DOHH2 (cell line): ENCODE data around the gene C9orf43.

Experiments
- H3F3A ChIP-seq: fragments of 200-600 bp; sonication (generic), shearing (Covaris generic); 2 replicates; pipeline ENCODE4 v1.6.0; 2016; ENCODE audit warnings: antibody characterized with exemption, mild to moderate bottlenecking; ENCODE audit not compliant: control insufficient read depth, insufficient read depth
- H3K27ac ChIP-seq: fragments of 200-600 bp; sonication (generic); 2 replicates; pipeline ENCODE4 v1.5.1; 2014; ENCODE audit warnings: low read depth, mild to moderate bottlenecking, low read length, moderate library complexity
- H3K27me3 ChIP-seq: fragments of 200-600 bp; sonication (generic); 2 replicates; pipeline ENCODE4 v1.6.1; 2014; ENCODE audit warnings: mild to moderate bottlenecking, low read length, mixed read lengths; ENCODE audit not compliant: control insufficient read depth
- H3K36me3 ChIP-seq: fragments of 200-600 bp; sonication (generic); 2 replicates; pipeline ENCODE4 v1.6.1; 2014; ENCODE audit warnings: mild to moderate bottlenecking, low read length, moderate library complexity, mixed read lengths; ENCODE audit not compliant: control insufficient read depth
- H3K4me1 ChIP-seq: fragments of 200-600 bp; sonication (generic); 2 replicates; pipeline ENCODE4 v1.6.1; 2014; ENCODE audit warnings: mild to moderate bottlenecking, low read length, mixed read lengths; ENCODE audit not compliant: control insufficient read depth
- H3K4me2 ChIP-seq: fragments of 200-600 bp; sonication (generic); 2 replicates; pipeline ENCODE4 v1.6.0; 2014; ENCODE audit warnings: mild to moderate bottlenecking, low read length, moderate library complexity
- H3K4me3 ChIP-seq: fragments of 200-600 bp; sonication (generic); 2 replicates; pipeline ENCODE4 v1.5.1; 2014; ENCODE audit warnings: mild to moderate bottlenecking, low read length, mixed read lengths
- H3K79me2 ChIP-seq: fragments of 200-600 bp; sonication (generic); 2 replicates; pipeline ENCODE4 v1.6.1; 2014; ENCODE audit warnings: mild to moderate bottlenecking, low read length, mixed read lengths; ENCODE audit not compliant: control insufficient read depth
- H3K9me2 ChIP-seq: fragments of 200-600 bp; sonication (generic); replicated peaks from 2 replicates; pipeline ENCODE4 v1.6.1; 2014; ENCODE audit warnings: mild to moderate bottlenecking, low read length, mixed read lengths; ENCODE audit not compliant: control insufficient read depth
- H3K9me3 ChIP-seq: fragments of 200-600 bp; sonication (generic); 2 replicates; pipeline ENCODE4 v1.6.1; 2014; ENCODE audit warnings: antibody characterized with exemption, low read length, mixed read lengths; ENCODE audit not compliant: control insufficient read depth, insufficient read depth
- H4K20me1 ChIP-seq: fragments of 200-600 bp; sonication (generic); 2 replicates; pipeline ENCODE4 v1.6.0; 2014; ENCODE audit warnings: low read depth, mild to moderate bottlenecking, antibody characterized with exemption, low read length, moderate library complexity; ENCODE audit not compliant: control insufficient read depth, insufficient read depth
- EZH2phosphoT487 ChIP-seq: fragments of 200-600 bp; sonication (generic); IDR thresholded peaks from 2 replicates; pipeline ENCODE4 v1.6.1; 2017; ENCODE audit warnings: borderline replicate concordance, mild to moderate bottlenecking, antibody characterized with exemption, low read length, moderate library complexity, mixed read lengths
- TF ChIP-seq, protein P1 (sequence below): fragments of 200-600 bp; sonication (generic); IDR thresholded peaks from one replicate; pipeline ENCODE4 v1.5.1; 2014; ENCODE audit warnings: antibody characterized with exemption, mild to moderate bottlenecking, low read depth, low read length; ENCODE audit not compliant: poor library complexity, severe bottlenecking

C9orf43 gene

GRCh38 chr9:113386571-113387393 lies 23.8 kb upstream of the C9orf43 start:
- Histone ChIP-seq H3K4me1 (no peaks in the 10 kb centered on the region), H3K27ac (no peak overlapping the region), H3K36me3 (peaks cover 5% of the 10 kb centered on the region; the same call in 1 of the 2 replicates), H3K4me2 (no peak overlapping the region), H3K9me2 (no peaks in the 10 kb centered on the region), H4K20me1 (no peaks in the 10 kb centered on the region), H3K79me2 (no peaks in the 10 kb centered on the region), H3F3A (no peaks in the 10 kb centered on the region), H3K27me3 (no peaks in the 10 kb centered on the region), H3K4me3 (no peak overlapping the region), H3K9me3 (no peaks in the 10 kb centered on the region)
- TF ChIP-seq EZH2phosphoT487 = no peak
- TF ChIP-seq, protein P1, sequence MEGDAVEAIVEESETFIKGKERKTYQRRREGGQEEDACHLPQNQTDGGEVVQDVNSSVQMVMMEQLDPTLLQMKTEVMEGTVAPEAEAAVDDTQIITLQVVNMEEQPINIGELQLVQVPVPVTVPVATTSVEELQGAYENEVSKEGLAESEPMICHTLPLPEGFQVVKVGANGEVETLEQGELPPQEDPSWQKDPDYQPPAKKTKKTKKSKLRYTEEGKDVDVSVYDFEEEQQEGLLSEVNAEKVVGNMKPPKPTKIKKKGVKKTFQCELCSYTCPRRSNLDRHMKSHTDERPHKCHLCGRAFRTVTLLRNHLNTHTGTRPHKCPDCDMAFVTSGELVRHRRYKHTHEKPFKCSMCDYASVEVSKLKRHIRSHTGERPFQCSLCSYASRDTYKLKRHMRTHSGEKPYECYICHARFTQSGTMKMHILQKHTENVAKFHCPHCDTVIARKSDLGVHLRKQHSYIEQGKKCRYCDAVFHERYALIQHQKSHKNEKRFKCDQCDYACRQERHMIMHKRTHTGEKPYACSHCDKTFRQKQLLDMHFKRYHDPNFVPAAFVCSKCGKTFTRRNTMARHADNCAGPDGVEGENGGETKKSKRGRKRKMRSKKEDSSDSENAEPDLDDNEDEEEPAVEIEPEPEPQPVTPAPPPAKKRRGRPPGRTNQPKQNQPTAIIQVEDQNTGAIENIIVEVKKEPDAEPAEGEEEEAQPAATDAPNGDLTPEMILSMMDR = no peak

DNA sequence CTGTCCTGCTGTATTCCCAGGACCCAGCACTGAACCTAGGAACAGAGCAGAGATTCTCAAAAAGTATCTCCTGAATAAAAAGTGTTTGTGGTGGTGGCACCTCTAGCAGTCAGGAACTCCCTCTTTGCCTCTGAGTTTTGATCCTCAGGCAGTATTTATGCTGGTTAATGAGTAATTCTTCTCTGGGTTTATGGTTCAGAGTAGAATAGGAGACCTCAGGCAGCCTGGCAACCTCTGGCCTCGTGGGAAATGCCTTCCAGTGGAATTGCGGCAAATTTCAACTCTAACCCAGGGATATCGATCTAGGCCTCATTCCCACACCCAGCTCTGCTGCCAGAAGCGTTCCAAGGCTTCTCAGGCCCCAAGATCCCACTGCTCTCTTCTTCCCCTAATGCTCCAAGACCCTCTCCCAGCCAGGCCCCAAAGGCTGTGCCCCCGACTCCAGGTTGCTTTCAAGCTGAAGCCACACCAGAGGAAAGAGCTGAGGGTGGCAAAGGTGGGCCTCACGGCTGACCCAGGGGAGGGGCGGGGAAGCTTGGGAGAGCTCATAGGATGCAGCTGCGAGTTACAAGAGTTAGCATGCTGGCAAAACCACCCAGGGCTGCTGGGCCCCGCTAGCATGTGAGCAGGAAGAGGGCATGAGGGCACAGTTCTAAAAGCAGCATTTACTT lies 22.9 kb upstream of the C9orf43 start:
- no peaks in the 10 kb centered on the region for H3K9me3 ChIP-seq
- H3F3A ChIP-seq = no peaks in the 10 kb centered on the region
- no peaks in the 10 kb centered on the region for H3K4me1 ChIP-seq
- H3K27ac ChIP-seq = no peak overlapping the region
- no peaks in the 10 kb centered on the region for H3K27me3 ChIP-seq
- H4K20me1 ChIP-seq = no peaks in the 10 kb centered on the region
- TF ChIP-seq, protein P1 = no peak
- TF ChIP-seq EZH2phosphoT487 = no peak
- no peak overlapping the region for H3K4me3 ChIP-seq
- no peaks in the 10 kb centered on the region for H3K79me2 ChIP-seq
- peaks cover 5% of the 10 kb centered on the region; the same call in 1 of the 2 replicates for H3K36me3 ChIP-seq
- H3K9me2 ChIP-seq = no peaks in the 10 kb centered on the region
- no peak overlapping the region for H3K4me2 ChIP-seq

DNA sequence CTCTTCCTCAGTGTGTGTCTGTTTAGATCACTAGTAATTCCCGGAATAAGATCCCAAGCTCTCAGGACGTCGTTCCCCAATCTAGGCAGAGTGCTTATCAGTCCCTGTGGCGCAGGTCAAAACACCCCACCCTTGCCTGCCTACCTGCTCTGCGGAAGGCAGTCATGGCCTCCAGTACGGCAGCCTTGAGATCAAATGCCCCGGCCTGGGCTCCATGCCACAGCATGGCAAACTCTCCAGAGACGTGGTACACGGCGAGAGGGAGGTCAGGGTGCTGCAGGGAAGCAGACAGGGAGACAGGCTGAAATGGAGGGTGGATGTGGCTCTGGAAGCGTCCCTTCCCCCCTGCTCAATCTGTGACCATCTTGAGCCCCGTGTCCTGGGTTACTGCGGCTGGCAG lies 21.7 kb upstream of the C9orf43 start:
- H3K36me3 ChIP-seq = peaks cover 5% of the 10 kb centered on the region; the same call in 1 of the 2 replicates
- no peaks in the 10 kb centered on the region for H3F3A ChIP-seq
- H3K27me3 ChIP-seq = no peaks in the 10 kb centered on the region
- no peaks in the 10 kb centered on the region for H3K9me2 ChIP-seq
- H3K4me3 ChIP-seq = no peak overlapping the region
- H3K9me3 ChIP-seq = no peaks in the 10 kb centered on the region
- no peaks in the 10 kb centered on the region for H4K20me1 ChIP-seq
- no peaks in the 10 kb centered on the region for H3K79me2 ChIP-seq
- TF ChIP-seq, protein P1 = no peak
- TF ChIP-seq EZH2phosphoT487 = no peak
- no peak overlapping the region for H3K27ac ChIP-seq
- H3K4me1 ChIP-seq = no peaks in the 10 kb centered on the region
- no peak overlapping the region for H3K4me2 ChIP-seq
